GM19240 (cell line): ENCODE results near the gene SCFD2.
"Not testable (repeated sequence)": the region's sequence is repeated elsewhere in the genome, so short reads cannot be mapped to it uniquely, and the experiment has no call there.

Source experiments
- DNase-seq: peaks from one replicate; pipeline ENCODE4 v3.0.0; 2011; ENCODE audit warnings: low spot score; ENCODE audit not compliant: insufficient read length

SCFD2 gene

DNA sequence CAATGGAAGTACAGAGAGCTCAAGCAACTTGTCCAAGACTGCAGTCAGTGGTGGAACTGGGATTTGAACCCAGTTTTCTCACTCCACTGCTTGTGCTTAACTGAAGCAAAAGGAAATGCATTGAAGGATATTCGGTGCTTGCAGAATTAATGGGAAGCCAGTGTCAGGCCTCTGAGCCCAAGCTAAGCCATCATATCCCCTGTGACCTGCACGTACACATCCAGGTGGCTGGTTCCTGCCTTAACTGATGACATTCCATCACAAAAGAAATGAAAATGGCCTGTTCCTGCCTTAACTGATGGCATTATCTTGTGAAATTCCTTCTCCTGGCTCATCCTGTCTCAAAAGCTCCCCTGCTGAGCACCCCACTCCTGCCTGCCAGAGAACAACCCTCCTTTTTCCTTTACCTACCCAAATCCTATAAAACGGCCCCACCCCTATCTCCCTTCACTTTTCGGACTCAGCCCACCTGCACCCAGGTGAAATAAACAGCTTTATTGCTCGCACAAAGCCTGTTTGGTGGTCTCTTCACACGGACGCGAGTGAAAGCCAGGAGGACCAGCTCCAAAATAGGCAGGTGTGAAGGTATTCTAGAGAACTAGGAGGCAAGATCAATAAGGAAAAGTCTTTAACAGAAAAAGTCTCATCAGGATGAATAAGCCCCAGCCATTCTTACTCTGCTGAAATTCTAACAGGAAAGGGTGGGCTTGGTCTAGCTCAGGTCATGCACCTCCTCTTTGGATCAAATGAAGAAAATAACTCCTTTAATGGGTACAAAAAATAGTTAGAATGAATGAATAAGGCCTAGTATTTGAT lies 531.0 kb downstream of the SCFD2 start:
- not testable (repeated sequence) for DNase-seq

GRCh38 chr4:52833941-52834525 lies 531.8 kb downstream of the SCFD2 start:
- DNase-seq: no peak

- no peak for DNase-seq
Observed at GRCh38 chr4:52825460-52826090, 540.3 kb downstream of the SCFD2 start.

DNA sequence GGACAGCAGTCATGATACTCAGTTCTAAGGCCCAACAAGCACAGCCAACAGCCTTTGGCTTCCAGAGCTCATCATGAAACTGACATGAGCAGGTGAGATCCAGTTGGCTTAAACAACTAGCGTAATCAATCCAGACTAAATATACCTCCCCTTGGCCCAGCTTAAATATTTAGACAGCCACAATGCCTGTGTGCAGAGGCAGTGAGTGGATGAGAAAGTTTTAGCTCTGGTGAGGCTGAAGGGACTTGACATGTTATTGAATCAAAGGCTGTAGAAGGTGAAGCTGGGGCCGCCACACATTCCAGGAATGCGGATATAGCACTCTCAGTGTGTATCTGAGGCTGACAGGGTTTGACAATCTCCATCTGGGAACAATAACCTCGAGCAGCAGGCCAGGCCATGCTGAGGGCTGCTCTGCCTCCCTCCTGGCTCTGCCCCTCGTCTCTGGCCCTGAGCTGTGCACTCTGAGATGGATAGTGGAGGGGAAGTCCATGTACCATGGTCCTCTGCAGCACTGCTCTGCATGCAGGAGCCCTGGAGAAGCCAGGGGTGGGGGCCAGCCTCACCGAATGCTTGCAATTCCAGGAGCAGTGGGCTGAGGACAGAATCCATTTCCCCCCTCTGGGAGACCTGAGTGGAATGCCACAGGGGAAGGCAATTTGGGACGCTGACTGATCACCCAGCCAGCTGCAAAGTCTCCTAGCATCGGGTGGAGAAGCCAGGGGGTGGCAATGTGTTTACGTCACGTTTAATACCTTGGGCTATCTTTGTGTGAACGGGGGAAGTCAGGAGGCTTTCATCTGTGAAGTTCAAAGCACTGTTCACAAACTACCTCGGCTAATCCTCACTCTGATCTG lies 541.0 kb downstream of the SCFD2 start:
- DNase-seq: no peak

- DNase-seq: no peak
Observed at GRCh38 chr4:52824270-52824602, 541.6 kb downstream of the SCFD2 start.

GRCh38 chr4:52823702-52824092 lies 542.2 kb downstream of the SCFD2 start:
- DNase-seq: no peak
